Thymus (tissue), 11 donors: ENCODE measurements around the gene RRN3. TPM values are rescaled to one million over a fixed set of nuclear protein-coding genes. Genes with fewer than 3 reads are reported as not detected.
"Not testable (repeated sequence)": the region's sequence is repeated elsewhere in the genome, so short reads cannot be mapped to it uniquely, and the experiment has no call there.

Experiments
- DNase-seq, 9 donors: peaks; one replicate each; pipeline ENCODE4 v3.0.0-alpha.2; 2013; ENCODE audit warnings: low spot score in 9 of 9, low read depth in 6 of 9, missing footprints in 1 of 9
- H3K27ac ChIP-seq, 2 donors: one replicate each; pipeline ENCODE4 v1.5.1; 2013; ENCODE audit warnings: control low read depth in 1 of 2, low read depth in 1 of 2, low read length in 1 of 2, mild to moderate bottlenecking in 1 of 2, moderate library complexity in 1 of 2
- H3K27me3 ChIP-seq, 2 donors: one replicate each; pipeline ENCODE4 v1.5.1; 2013; ENCODE audit warnings: low read length in 1 of 2; ENCODE audit not compliant: control insufficient read depth in 2 of 2, insufficient read depth in 1 of 2
- H3K36me3 ChIP-seq, 2 donors: one replicate each; pipeline ENCODE4 v1.5.1; 2013; ENCODE audit warnings: low read length in 1 of 2, mild to moderate bottlenecking in 1 of 2, moderate library complexity in 1 of 2; ENCODE audit not compliant: control insufficient read depth in 2 of 2, insufficient read depth in 2 of 2
- H3K4me1 ChIP-seq, 2 donors: one replicate each; pipeline ENCODE4 v1.5.1; 2013; ENCODE audit warnings: low read length in 2 of 2; ENCODE audit not compliant: control insufficient read depth in 2 of 2, insufficient read depth in 2 of 2
- H3K4me3 ChIP-seq, 2 donors: one replicate each; pipeline ENCODE4 v1.5.1; 2013; ENCODE audit warnings: low read length in 2 of 2, control low read depth in 1 of 2, mild to moderate bottlenecking in 1 of 2
- H3K9me3 ChIP-seq, 2 donors: one replicate each; pipeline ENCODE4 v1.5.1; 2013; ENCODE audit warnings: low read length in 1 of 2, mild to moderate bottlenecking in 1 of 2; ENCODE audit not compliant: control insufficient read depth in 2 of 2, insufficient read depth in 1 of 2
- WGBS: extraction: QIAGEN DNeasy Blood & Tissue Kit; methylation state at CpG from one replicate; pipeline ENCODE4 v1.1.7; 2013; 5-methylcytosine and 5-hydroxymethylcytosine counted together
- polyA plus RNA-seq: library from polyadenylated mRNA; stranded (reverse); fragments of 200-250 nt; gene quantifications from one replicate; pipeline ENCODE4 v1.2.3, GENCODE V29; 2013
- total RNA-seq: library from RNA; stranded (reverse); fragments of 120-200 nt; gene quantifications from one replicate; pipeline ENCODE4 v1.2.4, GENCODE V29; 2013
- donor health status: healthy.

RRN3 gene
- total and polyA plus RNA-seq, 2 donors, result 23.9 to 38.5 TPM

GRCh38 chr16:15071916-15072769 lies 21.9 kb downstream of the RRN3 start:
- not testable (repeated sequence) for H3K4me1 ChIP-seq, H3K4me3 ChIP-seq, H3K27me3 ChIP-seq, H3K27ac ChIP-seq, H3K9me3 ChIP-seq, DNase-seq
- H3K36me3 ChIP-seq, result peaks cover 34 to 35% of the 10 kb centered on the region in 2 donors
- 79% methylated on average over 15 of the region's 16 CpGs for WGBS

DNA sequence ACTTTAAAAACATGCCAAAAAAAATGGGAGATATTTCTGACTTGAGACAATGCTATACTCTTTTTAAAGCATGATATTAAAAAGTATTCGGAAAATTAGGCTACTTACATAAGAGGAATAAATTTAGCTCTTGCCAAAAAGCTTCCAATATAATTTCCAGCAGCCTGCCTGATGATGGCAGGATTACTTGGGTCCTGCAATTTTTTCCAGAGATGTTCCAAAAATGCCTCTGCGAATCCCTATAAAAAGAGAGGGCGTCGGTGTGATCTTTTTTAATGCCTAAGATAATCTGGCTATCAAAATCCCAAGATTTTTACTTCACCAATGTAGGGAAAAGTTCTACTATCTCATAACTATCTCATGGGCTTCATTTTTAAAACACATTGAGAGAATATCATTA lies 23.1 kb downstream of the RRN3 start:
- H3K9me3 ChIP-seq, H3K4me1 ChIP-seq, H3K27ac ChIP-seq, H3K4me3 ChIP-seq, H3K27me3 ChIP-seq, DNase-seq: not testable (repeated sequence)
- H3K36me3 ChIP-seq, result peaks cover 33 to 34% of the 10 kb centered on the region in 2 donors
- WGBS, result 98% methylated on average over 4 of the region's 4 CpGs

DNA sequence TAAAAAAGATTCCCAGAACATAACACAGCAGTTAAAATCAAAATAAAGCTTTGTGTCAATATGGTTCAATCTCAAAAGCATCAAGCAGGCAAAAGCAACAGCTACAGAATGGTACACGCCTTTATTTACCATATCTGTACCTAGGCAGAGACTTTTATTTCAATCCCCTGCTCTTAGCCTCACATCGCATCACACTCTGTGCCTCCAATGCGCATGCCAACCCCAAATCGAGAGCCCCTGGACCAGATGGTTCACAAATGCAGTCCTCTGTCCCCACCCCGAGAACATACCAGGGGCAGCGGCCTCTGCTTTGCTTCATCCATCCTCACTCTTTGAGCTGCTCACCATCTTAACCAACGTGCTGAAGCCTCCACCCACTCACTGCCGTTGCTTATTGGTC lies 27.4 kb downstream of the RRN3 start:
- not testable (repeated sequence) for H3K4me3 ChIP-seq, H3K27me3 ChIP-seq, H3K27ac ChIP-seq, H3K4me1 ChIP-seq, DNase-seq, H3K9me3 ChIP-seq
- peaks cover 13 to 27% of the 10 kb centered on the region in 2 donors for H3K36me3 ChIP-seq
- 98% methylated on average over 8 of the region's 8 CpGs for WGBS

DNA sequence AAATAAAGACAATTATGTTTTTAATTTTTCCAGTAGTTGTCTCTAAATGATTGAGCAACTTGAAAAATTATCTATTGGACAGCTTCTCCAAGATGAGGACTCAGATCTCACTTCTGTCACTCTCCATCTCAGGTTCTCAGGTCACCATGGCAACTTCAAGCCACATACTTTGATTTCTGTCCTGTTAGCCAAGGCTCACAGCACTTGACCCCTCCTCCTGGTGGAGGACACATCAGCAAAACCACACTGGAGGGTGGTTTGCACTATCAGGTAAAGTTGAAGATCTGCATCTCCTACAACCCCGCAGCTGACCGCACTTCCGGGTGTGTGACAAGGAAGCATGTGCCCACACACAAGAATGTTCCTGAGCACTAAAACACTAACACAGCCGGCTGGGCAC lies 28.1 kb downstream of the RRN3 start:
- not testable (repeated sequence) for H3K27me3 ChIP-seq, DNase-seq, H3K9me3 ChIP-seq, H3K4me3 ChIP-seq, H3K27ac ChIP-seq, H3K4me1 ChIP-seq
- WGBS, result 97% methylated on average over 4 of the region's 4 CpGs
- peaks cover 20 to 34% of the 10 kb centered on the region in 2 donors for H3K36me3 ChIP-seq

GRCh38 chr16:15062085-15062810 lies 31.8 kb downstream of the RRN3 start:
- H3K4me1 ChIP-seq, DNase-seq, H3K9me3 ChIP-seq, H3K27me3 ChIP-seq, H3K4me3 ChIP-seq, H3K27ac ChIP-seq: not testable (repeated sequence)
- 98% methylated on average over 8 of the region's 8 CpGs for WGBS
- H3K36me3 ChIP-seq, result peaks cover 34 to 39% of the 10 kb centered on the region in 2 donors

DNA sequence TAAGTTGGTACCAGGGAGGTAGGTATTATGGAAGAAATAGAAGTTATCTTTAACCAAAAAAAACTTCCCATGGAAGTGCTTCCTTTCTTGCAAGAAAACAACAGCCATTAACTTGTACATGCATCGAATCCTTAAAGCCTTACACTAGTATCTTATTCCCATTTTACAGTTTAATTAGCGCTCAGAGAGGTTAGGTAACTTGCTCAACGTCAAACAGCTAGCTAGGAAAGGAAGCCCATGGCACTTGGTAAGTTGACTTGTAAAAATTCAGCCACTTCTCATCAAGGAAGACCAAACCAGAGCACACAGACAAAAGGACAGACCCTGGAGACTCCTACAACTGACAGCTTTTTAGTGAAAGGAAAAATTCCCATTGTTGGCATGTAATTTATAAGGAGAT lies 34.7 kb downstream of the RRN3 start:
- peaks cover 34 to 35% of the 10 kb centered on the region in 2 donors for H3K36me3 ChIP-seq
- 85% methylated on average over 3 of the region's 3 CpGs for WGBS
- H3K27me3 ChIP-seq, result no peaks in the 10 kb centered on the region
- no peak overlapping the region for H3K27ac ChIP-seq
- no peaks in the 10 kb centered on the region for H3K9me3 ChIP-seq
- H3K4me3 ChIP-seq, result no peak overlapping the region
- DNase-seq, result no peak
- H3K4me1 ChIP-seq, result peaks cover 2 to 8% of the 10 kb centered on the region in 2 donors

DNA sequence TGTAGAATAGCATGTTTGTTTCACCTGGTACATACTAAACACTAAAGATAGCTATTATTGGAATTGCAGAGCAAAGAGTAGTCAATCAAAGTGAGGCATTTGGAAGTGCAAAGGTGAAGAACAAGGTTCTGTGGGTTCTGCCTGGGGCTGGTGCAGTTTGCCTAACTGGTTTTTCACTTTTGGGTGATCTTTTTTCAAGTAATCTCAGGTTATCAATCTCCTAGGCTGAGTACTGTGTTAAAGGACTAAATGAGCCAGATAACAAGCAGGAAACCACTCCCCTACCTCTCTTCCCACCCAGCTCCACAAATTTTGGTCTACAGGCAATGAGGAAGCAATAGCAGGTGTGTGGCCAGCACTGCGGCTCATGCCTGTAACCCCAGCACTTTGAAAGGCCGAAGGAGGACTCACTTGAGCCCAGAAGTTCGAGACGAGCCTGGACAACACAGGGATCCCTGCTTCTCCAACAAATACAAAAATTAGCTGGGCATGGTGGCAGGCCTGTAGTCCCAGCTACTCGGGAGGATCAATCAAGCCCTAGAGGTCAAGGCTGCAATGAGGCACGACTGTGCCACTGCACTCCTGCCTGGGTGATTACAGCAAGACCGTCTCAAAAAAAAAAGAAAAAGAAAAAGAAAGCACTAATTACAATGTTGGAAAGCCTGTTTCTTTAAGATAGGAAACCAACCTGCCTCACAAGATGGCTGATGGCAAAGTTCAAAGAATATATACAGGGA lies 36.2 kb downstream of the RRN3 start:
- H3K9me3 ChIP-seq, result no peaks in the 10 kb centered on the region
- WGBS, result 94% methylated on average over 7 of the region's 7 CpGs
- H3K4me1 ChIP-seq, result peaks cover 2 to 8% of the 10 kb centered on the region in 2 donors
- H3K36me3 ChIP-seq, result peaks cover 29 to 34% of the 10 kb centered on the region in 2 donors
- no peak overlapping the region for H3K4me3 ChIP-seq
- DNase-seq, result no peak
- no peaks in the 10 kb centered on the region for H3K27me3 ChIP-seq
- H3K27ac ChIP-seq, result no peak overlapping the region

GRCh38 chr16:15055141-15056053 lies 38.7 kb downstream of the RRN3 start:
- H3K36me3 ChIP-seq, result peaks cover 7 to 10% of the 10 kb centered on the region in 2 donors
- H3K4me3 ChIP-seq, result peak overlapping the region; percentile 83 to 89
- peak; percentile 48 to 90 (median 72) for DNase-seq
- H3K4me1 ChIP-seq, result peaks cover 2 to 8% of the 10 kb centered on the region in 2 donors
- H3K27me3 ChIP-seq, result no peaks in the 10 kb centered on the region
- 4% methylated on average over 81 of the region's 81 CpGs for WGBS
- peak overlapping the region; percentile 30 to 84 for H3K27ac ChIP-seq
- no peaks in the 10 kb centered on the region for H3K9me3 ChIP-seq
